ENCODE measurements around the gene NPLOC4. TPM values are rescaled to one million over a fixed set of nuclear protein-coding genes. Genes with fewer than 3 reads are reported as not detected.

NPLOC4 gene
- total RNA-seq, 1 donor from 2014 or later, result 128 TPM

DNA sequence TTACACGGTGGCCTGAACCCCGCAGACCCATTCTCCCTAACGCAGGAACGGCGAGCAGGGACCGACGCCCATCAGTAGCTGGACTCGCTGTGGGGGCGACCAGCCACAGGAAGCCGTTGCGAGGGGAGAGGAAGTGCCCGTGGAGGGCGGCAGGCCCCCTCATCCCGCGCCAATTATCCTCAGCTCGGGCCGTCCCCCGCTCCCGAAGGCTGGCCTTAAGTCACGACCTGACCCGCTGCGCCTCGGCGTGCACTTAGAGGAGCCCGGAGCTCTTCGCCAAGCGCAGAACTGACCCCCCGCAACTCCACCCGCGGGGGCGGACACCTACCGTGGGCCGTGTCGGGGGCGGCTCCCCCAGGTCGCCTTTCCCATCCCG, 46.3 kb upstream of the NPLOC4 start:
- Histone ChIP-seq H3K9me3 (no peaks in the 10 kb centered on the region), H3K36me3 (peaks cover 22 to 25% of the 10 kb centered on the region in 2 donors), H3K4me1 (peaks cover 14 to 20% of the 10 kb centered on the region in 2 donors), H3K4me3 (peak overlapping the region; percentile 66 to 84), H3K27me3 (no peaks in the 10 kb centered on the region), H3K27ac (peak overlapping the region; percentile 62 to 63)
- TF ChIP-seq, protein P1, sequence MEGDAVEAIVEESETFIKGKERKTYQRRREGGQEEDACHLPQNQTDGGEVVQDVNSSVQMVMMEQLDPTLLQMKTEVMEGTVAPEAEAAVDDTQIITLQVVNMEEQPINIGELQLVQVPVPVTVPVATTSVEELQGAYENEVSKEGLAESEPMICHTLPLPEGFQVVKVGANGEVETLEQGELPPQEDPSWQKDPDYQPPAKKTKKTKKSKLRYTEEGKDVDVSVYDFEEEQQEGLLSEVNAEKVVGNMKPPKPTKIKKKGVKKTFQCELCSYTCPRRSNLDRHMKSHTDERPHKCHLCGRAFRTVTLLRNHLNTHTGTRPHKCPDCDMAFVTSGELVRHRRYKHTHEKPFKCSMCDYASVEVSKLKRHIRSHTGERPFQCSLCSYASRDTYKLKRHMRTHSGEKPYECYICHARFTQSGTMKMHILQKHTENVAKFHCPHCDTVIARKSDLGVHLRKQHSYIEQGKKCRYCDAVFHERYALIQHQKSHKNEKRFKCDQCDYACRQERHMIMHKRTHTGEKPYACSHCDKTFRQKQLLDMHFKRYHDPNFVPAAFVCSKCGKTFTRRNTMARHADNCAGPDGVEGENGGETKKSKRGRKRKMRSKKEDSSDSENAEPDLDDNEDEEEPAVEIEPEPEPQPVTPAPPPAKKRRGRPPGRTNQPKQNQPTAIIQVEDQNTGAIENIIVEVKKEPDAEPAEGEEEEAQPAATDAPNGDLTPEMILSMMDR (IDR thresholded peaks at IDR 0.05), result no peak
- intact Hi-C loops (cut with DNase I), result loop anchor here (1.0 kb wide), 2 partner anchors 17 to 20 kb away; partner anchors contain the start of genes CCDC137, MRPL12 and OXLD1
- no peak for DNase-seq (ENCODE audit: low spot score in 2 of 2)

DNA sequence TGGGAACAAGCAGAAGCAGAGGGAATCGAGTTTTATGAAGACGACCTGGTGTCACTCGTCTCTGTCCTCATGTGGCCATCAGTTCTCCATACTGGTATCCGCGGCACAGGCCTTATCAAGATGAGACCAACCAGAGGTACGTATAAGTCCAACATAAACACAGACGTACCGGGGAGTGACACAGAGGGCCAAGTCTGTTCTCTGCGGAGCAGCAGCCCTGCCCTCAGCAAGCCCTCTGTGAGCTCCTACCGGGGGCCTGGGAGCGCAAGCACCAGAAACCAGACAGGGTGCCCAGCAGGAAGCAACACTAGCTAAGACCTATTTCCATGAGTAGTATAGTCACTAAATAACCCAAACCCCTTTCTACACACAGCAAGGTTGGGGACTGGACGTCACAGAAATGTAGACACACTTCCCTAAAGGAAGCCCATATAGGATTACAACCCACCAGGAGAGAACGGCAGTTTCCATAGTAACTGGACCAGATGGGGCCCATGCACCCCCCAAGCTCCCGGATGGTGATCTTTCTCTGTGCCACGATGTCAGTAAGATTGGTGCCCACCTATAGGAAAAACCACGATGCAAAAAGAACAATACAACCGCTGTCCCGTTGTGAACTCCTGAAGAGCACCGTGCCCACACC, 45.8 kb upstream of the NPLOC4 start:
- Histone ChIP-seq H3K9me3 (no peaks in the 10 kb centered on the region), H3K36me3 (peaks cover 17 to 20% of the 10 kb centered on the region in 2 donors), H3K4me1 (peaks cover 14 to 20% of the 10 kb centered on the region in 2 donors), H3K27me3 (no peaks in the 10 kb centered on the region), H3K27ac (peak overlapping the region in 1 of 2 donors; percentile 63), H3K4me3 (peak overlapping the region; percentile 66 to 84)
- DNase-seq (ENCODE audit: low spot score in 2 of 2), result no peak
- intact Hi-C loops (cut with DNase I), result loop anchor here (1.0 kb wide), 2 partner anchors 16 to 21 kb away; partner anchors contain the start of genes CCDC137, MRPL12 and OXLD1
- TF ChIP-seq, protein P1 (IDR thresholded peaks at IDR 0.05), result no peak

DNA sequence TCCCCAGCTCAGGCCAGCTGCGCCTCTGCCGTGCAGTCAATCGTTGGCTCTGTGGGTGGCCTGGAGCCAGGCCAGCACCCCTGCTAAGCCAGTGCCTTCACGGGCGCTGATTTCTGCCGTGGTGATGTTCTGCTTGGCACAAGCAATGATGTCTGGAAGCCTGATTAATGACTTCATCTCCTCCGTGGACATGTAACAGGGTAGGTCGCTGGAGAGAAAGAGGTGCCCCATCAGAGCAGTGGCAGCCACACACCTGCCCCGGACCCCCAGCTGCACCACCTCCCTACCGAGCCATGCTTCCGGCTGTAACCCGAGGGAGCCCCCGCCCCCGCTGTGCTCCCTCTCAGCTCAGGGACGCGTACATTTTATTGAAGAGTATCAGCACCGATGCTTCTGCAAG, 44.8 kb upstream of the NPLOC4 start:
- Histone ChIP-seq H3K36me3 (peaks cover 7 to 10% of the 10 kb centered on the region in 2 donors), H3K27me3 (no peaks in the 10 kb centered on the region), H3K9me3 (no peaks in the 10 kb centered on the region), H3K27ac (no peak overlapping the region), H3K4me1 (peaks cover 14 to 20% of the 10 kb centered on the region in 2 donors), H3K4me3 (no peak overlapping the region)
- DNase-seq (ENCODE audit: low spot score in 2 of 2), result no peak
- TF ChIP-seq, protein P1 (IDR thresholded peaks at IDR 0.05), result no peak
- intact Hi-C loops (cut with DNase I), result no loop called here

DNA sequence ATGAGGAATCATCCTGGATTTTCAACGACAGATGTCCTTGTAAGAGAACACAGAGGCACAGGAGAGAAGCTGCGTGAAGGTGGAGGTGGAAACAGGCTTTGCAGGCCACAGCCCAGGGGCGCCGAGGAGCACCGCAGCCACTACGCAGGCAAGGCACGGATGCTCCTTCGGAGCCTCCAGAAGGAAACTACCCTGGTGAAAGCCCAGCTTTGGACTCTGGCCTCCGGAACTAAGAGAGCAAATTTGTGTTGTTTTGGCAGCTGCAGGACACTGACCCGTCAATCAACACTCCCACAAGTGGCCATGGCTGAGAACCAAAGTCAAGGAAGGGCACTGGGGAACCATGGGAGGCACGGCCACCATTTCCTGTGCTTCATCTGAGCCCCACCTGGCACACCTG, 43.2 kb upstream of the NPLOC4 start:
- intact Hi-C loops (cut with DNase I), result no loop called here
- Histone ChIP-seq H3K27ac (no peak overlapping the region), H3K9me3 (no peaks in the 10 kb centered on the region), H3K4me3 (no peak overlapping the region), H3K27me3 (no peaks in the 10 kb centered on the region), H3K4me1 (peaks cover 8 to 14% of the 10 kb centered on the region in 2 donors), H3K36me3 (no peaks in the 10 kb centered on the region)
- TF ChIP-seq, protein P1 (IDR thresholded peaks at IDR 0.05), result no peak
- no peak for DNase-seq (ENCODE audit: low spot score in 2 of 2)

DNA sequence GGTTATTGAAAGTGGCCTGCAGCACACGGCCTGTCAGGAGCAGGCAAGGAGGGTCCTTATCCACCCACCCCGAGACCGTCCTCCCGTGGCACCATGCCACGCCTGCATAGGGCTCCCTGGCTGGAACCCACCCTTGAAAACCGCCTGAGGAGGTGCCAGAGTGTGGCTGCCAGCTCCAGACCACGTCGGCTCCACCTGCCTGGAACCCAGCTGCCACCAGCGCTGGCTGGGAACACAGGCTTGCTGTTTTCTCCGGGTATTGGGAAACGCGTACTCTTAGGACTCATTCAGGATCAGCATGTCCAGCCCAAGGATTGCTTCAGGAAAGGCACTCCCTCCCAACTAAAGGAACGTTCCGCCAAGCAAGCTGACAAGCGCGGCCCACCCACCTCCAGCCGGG, 40.0 kb upstream of the NPLOC4 start:
- Histone ChIP-seq H3K9me3 (no peaks in the 10 kb centered on the region), H3K36me3 (peaks cover 12 to 17% of the 10 kb centered on the region in 2 donors), H3K4me3 (no peak overlapping the region), H3K4me1 (no peaks in the 10 kb centered on the region), H3K27ac (no peak overlapping the region), H3K27me3 (no peaks in the 10 kb centered on the region)
- intact Hi-C loops (cut with DNase I), result no loop called here
- TF ChIP-seq, protein P1 (IDR thresholded peaks at IDR 0.05), result no peak
- no peak for DNase-seq (ENCODE audit: low spot score in 2 of 2)

All from ascending aorta (tissue), 2 donors.